Activated T-helper 2 cell treated with anti-CD3 and anti-CD28 coated beads, Interferon-gamma antibody, Interleukin-2, Interleukin-4, amounts not matched to agents 10 μg/mL and 5 μg/mL and 100 μg/mL, durations not matched to agents 14 hours and 24 hours and 36 hours (primary cell): ENCODE measurements around the gene L3MBTL4. TPM values are rescaled to one million over a fixed set of nuclear protein-coding genes. Genes with fewer than 3 reads are reported as not detected.

Experiments
- DNase-seq: peaks from one replicate; pipeline ENCODE4 v3.0.0; 2021; ENCODE audit warnings: low spot score
- H3K27ac Mint-ChIP-seq: one replicate; pipeline ENCODE4 v1.8.0; 2021; ENCODE audit warnings: mixed read lengths
- H3K27me3 Mint-ChIP-seq: one replicate; pipeline ENCODE4 v1.8.0; 2021; ENCODE audit warnings: low read depth, mixed read lengths
- H3K36me3 Mint-ChIP-seq: one replicate; pipeline ENCODE4 v1.8.0; 2021; ENCODE audit warnings: low read depth, mixed read lengths
- H3K4me1 Mint-ChIP-seq: one replicate; pipeline ENCODE4 v1.8.0; 2021; ENCODE audit warnings: low read depth, mixed read lengths
- H3K4me3 Mint-ChIP-seq: one replicate; pipeline ENCODE4 v1.8.0; 2021; ENCODE audit warnings: low read depth, mild to moderate bottlenecking, moderate library complexity, mixed read lengths
- H3K9me3 Mint-ChIP-seq: one replicate; pipeline ENCODE4 v1.8.0; 2021; ENCODE audit warnings: mixed read lengths
- intact Hi-C: fragments of 100-400 bp; cut with micrococcal nuclease; formaldehyde crosslinking; loops from one replicate; pipeline ENCODE4 v1.15.1; 2023
- total RNA-seq: library from RNA; stranded (reverse); gene quantifications from 2 replicates; pipeline ENCODE4 v1.2.3, GENCODE V29; 2022

L3MBTL4 gene
- total RNA-seq, 1 donor from 2014 or later: 0.05 TPM

DNA sequence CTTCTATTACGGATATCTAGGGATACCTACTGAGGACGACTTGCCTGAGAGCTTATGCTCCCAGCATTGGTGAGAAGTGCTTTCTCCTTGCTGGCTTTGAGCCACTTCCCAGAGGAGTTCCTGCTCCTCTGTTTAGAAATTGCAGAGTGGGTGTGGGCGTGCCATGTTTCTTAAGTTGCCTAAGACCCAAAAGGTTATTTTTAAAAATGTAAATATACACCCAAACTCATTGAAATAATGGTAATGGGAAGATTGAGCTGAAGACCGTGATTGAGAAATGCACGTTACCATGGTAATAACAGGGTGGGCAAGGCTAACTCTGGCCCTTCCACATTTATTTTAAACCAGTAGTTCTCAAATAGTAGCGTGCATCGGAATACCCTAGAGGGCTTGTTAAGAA is 502.1 kb downstream of the L3MBTL4 start:
- intact Hi-C loops: no loop called here
- DNase-seq: no peak
- no peaks in the 10 kb centered on the region for H3K36me3 Mint-ChIP-seq
- H3K9me3 Mint-ChIP-seq: no peaks in the 10 kb centered on the region
- H3K27ac Mint-ChIP-seq: no peak overlapping the region
- peaks cover under 1% of the 10 kb centered on the region for H3K27me3 Mint-ChIP-seq
- H3K4me3 Mint-ChIP-seq: no peak overlapping the region
- no peaks in the 10 kb centered on the region for H3K4me1 Mint-ChIP-seq

GRCh38 chr18:5909125-5909524 is 505.6 kb downstream of the L3MBTL4 start:
- Mint-ChIP-seq H3K27ac (no peak overlapping the region), H3K27me3 (peaks cover 4% of the 10 kb centered on the region), H3K4me1 (no peaks in the 10 kb centered on the region), H3K36me3 (no peaks in the 10 kb centered on the region), H3K4me3 (no peak overlapping the region), H3K9me3 (no peaks in the 10 kb centered on the region)
- intact Hi-C loops: no loop called here
- no peak for DNase-seq
